GM21529 (cell line): Measurements from ENCODE around the gene COG3.

Experiments used
- ATAC-seq: cut with Tn5 transposase; IDR thresholded peaks from one replicate; pipeline ENCODE4 v1.9.1; 2021; ENCODE audit not compliant: unreplicated experiment

The COG3 gene

DNA sequence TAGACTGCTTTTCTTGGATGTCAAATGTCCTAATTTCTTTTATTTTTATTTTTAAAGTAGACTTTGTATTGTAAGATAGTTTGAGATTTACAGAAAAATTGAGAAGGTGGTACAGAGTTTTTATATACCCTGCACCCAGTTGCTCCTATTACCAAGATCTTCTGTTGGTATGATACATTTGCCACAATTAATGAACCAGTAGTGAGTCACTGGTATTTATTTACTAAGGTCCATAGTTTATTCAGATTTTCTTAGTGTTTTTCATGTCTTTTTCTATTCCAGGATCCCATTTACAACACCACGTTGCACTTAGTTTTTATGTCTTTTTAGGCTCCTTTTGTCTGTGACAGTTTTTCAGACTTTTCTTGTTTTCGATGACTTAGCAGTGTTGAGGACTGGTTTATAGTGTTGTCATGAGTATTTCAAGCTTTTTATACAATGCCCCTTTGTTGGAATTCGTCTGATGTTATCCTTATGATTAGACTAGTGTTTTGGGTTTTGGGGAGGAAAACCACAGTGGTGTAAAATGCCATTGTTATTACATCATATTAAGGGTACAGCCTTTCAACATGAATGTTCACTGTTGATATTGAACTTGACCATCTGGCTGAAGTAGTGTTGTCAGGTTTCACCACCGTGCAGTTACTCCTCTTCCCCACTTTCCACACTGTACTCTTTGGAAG, 35.9 kb downstream of the COG3 start:
- no peak for ATAC-seq

DNA sequence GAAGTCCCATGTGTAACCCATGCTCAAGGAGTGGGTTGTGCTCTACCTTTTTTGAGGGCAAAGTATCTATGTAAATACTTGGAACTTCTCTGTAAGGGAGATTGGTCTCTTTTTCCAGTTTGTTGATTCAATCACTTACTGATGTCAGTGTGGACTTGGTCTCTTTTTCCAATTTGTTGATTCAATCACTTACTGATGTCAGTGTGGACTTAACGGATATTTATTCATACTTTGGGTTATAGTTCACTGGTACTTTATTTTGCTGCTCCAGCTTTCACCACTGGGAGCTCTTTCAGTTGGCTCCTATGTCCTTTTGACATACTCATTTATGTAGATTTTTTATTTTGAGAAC, 36.4 kb downstream of the COG3 start:
- ATAC-seq = no peak

DNA sequence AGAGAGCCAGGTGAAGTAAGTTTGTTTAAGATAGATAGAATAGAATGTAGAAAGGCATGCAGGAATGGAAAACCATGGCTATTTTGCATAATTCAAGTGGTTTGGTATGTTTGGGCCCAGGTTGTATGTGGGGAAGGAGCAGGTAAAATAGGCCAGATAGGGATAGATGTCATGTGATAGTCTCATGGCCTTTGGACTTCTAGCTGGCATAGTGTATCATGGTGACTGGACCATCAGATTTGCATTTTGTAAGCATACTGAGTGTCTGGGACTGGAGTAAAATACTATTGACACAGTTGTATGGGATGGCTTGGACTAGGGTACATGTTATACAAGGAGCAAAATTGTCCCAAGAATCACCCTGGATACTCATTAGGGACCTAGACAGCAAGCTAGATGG, 38.9 kb downstream of the COG3 start:
- no peak for ATAC-seq

DNA sequence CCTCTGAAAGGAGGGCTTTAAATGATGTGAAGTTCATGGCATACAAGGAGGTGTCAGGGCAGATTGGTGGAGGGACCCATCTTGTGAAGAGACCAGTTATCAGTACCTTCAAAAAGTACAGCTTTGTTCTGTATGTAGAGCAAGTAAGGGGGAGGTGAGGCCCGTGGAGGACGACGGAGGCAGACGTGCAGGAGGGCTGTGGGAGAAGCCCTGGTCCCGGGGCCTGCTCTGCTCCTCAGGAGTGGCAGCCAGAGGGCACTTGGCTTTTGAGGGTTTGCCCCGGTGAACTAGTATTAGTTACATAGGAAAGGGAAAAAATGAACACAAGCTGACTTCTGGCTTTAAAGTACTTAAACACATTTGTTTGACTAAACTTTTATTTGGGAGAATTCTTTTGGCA, 42.1 kb downstream of the COG3 start:
- no peak for ATAC-seq

DNA sequence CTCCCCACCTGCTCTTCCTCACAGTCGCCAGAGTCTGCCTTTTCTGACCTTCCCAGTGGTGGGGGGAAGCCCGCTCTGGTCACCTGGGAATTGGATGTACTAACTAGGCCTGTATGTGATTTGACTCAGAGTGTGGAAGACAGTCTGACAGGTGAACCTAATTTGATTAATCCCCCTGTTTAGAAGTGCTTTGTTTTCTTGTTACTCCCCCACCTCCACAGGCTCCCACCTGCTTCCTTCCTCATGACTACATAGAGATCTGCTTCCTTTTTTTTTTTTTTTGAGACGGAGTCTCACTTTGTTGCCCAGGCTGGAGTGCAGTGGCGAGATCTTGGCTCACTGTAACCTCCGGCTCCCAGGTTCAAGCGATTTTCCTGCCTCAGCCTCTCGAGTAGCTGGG, 44.0 kb downstream of the COG3 start:
- ATAC-seq = no peak

DNA sequence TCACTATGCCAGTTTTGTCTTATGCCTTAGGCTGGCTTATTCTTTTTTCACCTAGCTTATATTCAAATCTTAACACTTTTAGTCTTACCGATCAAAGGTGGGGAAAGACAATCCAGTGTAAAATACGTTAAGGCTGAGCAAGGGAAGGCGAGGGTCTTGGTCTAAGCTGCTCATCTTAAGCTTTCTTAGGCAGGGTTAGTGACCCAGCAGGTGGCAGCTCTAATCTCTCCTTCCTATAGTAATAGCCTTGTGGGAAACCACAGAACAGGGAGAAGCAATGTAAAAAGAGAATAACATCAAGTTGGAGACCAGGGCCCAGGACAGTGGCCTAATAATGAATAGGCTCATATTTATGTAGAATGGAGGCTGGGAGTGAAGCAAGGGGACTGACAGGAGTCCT, 45.9 kb downstream of the COG3 start:
- no peak for ATAC-seq

DNA sequence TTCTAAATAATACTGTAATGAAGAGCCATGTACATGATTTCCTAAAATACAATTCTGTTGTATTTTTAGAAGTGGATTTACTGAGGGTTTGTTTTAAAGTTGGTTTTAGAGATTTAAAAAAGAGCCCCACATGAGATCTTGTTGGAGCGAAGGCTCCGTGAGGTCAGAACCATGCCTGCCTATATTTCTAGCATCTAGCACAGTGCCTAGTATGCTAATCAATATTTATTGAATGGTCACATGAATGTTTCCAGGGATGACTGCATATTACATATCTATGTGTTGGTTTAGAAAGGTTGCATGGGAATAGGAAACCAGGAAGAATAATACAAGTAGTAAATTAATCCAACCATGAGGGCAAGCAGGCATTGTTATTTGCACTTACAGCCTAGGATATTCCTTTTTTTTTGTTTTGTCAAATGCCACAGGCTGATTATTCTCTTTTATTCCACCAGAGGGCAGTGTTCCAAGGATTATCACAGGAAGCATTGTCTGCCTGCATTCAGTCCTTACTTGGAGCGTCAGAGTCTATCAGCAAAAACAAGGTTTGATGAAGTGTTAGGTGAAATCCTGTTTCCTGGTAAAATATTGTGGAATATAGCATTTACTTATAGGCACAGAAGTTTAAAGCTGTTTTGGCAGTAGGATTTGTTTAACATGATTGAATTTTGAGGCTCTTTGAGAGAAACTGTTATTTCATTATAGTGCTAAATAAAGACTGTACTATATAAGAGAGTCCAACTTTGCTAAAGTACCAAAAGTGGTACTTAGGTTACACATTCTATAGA, 46.8 kb downstream of the COG3 start:
- peak; percentile 71 for ATAC-seq

DNA sequence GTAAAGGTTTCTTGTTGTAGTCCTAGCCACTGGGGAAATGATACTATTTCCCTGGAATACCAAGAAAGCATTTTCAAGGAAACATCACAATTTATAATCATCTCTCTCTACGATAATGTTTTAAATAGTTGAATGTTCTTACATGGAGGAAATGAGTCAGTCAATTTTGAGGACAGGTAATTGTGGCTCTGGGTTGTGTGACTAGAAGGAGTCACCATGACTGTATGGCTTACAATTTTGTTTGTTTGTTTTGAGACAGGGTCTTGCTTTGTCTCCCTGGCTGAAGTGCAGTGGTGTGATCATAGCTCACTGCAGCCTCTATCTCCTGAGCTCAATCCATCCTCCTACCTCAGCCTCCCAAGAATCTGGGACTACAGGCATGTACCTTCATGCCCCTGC, 47.4 kb downstream of the COG3 start:
- ATAC-seq = no peak

DNA sequence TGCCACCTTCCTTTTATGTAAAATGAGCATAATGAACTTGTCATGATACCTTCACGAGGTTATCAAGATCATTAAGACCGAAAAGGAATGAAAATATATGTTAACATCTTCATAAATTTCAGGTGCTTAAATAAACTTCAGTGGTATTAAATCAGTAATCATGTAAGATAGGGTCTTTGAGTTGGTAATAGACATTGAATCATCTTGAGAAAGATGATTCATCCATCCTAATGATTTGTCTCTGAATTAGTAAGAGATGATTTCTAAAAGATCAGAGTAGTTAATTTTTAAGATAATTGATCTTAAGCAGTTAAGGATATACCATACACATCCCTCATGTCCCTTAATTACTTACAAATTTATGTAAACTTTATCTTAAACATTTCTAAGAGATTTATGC, 52.0 kb downstream of the COG3 start:
- ATAC-seq = no peak

DNA sequence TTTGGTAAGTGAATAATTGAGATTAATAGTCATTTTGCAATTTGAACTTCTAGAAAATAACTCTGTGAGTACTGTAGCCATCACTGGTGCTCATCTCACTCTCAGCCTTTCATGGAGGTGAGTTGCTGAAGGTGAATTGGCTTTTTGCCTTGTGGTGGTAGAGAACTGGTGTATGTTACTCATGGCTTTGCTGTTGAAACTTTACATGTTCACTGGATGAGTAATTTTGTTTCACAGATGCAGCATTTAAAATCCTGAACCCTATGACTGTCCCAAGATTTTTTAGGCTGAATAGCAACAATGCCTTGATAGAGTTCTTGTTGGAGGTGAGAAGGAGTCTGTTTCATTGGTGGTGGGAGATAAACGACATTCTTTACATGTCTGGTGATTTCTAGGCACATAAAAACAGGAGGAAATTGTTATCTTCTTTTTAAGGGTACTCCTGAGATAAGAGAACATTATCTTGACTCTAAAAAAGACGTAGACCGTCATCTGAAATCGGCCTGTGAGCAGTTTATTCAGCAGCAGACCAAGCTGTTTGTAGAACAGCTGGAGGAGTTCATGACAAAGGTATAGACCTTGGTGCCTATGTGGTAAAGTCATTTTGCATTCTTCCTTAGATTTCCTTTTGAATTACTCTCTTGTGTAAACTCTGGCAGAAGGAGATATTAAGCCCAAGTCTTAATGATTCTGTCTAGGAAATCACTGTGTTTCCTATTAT, 53.9 kb downstream of the COG3 start:
- ATAC-seq = no peak

DNA sequence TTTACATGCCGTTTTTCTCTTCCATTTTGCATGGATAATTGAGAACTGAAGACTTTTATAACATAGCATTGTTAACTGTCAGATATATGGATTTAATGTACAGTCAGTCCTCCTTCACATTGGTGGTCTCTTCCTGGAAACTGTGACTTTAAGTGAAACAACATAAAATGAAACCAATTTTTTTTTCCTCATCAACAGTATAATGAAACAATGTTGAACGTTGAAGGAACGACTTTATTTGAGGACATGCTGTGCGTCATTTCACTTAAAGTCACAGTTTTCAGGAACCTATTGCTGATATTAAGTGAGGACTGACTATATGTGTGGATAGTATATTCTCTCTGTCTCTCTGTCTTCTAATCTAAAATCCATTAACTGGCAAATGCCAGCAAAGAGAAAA, 54.8 kb downstream of the COG3 start:
- no peak for ATAC-seq

DNA sequence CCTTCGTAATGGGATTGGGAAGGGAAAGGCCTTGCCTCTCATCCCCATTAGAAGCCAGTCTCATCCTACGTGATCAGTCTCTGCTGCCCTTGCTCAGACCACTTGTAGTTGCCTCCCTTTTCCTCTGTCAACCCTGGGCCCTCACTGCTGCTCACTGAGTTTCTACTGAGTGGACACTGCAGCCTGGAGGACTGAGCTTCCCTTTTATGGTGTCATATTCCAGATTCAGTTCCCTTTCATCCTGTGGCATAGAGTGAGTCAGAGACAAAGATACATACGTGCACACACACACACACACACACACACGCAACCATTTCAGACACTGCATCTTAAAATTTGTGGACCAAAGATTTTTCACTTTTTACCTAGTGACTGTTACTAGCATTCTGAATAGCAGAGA, 56.6 kb downstream of the COG3 start:
- no peak for ATAC-seq

DNA sequence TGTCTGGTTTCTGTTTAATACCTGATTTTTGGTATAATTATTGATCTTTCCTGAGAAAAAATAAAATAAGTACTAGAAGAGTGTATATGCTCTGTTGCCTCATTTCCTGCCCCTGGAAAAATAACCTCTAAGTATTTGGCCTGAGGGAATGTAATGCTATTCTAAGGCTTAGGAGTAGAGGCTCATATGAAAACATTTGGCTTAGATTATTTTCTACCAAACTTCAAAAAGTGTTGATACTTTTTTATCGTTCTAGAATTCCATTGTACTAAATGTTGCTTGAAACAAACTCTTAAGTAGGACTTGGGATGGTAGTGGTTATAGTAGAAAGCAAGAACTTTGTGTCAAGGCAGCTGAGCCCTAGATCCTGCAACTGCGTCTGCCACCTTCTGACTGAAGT, 57.8 kb downstream of the COG3 start:
- no peak for ATAC-seq

DNA sequence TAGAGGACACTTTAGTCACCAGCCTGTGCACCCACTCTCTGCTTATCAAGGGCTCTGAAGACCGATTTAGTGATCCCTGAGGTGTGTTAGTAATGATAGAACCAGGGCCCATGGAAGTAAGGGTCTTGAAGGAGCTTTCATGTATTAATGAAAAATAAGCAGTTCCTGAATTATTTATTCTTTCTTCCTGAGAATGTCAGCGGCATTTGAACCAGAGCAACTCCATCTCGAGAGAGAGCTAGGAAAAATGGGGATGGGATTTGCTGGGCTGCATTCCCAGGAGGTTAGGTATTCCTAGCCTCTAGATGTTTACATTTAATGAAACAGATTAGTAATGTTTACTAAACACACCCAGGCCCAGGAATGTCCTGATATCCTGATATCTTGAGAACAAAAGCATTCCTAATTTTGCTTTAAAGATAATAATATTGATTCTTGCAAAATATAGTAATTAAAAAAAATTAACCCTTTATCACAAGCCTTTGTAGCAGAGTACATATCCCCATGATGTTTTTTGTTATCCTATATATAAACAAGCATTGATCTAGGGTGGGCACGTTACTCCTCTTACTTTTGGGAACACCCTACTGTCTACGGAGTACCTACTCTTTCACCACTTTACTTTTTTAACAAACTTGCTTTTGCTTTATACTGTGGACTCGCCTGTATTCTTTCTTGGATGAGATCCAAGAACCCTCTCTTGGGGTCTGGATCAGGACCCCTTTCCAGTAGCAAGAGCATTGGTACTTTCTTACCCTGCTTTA, 63.1 kb downstream of the COG3 start:
- ATAC-seq = no peak

DNA sequence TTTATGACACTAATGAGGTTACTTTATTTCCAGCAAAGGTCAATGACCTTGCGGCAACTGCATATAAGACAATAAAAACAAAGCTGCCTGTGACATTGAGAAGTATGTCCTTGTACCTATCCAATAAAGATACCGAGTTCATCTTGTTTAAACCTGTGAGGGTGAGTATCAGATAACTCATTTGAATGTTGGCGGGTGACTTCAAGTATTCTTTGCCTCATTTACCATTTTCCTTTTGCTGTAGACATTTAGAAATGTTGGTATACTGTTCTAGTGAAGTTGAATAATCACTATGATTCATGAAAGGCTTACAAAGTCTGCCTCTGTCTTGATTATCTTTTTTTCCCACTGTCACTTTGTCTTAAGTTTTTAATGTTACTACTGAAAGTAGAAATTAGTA, 65.0 kb downstream of the COG3 start:
- ATAC-seq = no peak

DNA sequence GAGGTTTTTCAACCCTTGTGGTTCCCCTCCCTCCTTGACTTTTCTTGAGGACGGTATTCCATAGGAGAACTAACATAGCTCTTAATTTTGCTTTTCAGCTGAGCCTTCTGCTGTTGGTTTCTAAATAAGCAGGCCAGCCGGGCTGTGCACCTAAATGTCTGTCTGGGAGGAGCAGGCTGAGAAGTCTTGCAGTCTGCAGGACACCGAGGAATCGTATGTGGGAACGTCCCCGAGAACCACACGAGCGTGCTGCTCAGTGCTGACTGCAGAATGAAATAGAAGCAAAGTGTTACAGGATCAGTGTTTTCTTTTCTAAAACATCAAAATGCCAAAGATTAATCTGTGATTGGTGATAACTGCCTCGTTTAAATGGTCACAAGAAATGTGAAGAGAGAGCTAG, 69.9 kb downstream of the COG3 start:
- no peak for ATAC-seq

DNA sequence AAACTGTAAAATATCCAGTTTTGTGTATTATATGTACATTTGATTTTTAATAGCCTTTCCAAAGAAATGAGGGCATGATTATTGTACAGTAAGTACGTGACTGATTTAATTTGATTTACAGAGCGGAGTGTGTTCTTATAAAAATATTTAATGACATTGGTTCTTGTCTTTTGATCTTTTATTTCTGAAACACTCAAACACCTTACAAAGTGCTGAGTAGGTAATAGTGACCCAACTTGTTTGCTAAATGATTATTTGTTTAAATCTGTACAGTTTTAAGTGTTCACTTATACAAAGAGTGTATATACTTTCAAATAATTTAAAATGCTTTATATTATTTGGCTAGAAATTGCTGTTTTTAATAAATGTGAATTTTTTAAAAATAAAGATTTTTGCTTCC, 71.5 kb downstream of the COG3 start:
- ATAC-seq = no peak

DNA sequence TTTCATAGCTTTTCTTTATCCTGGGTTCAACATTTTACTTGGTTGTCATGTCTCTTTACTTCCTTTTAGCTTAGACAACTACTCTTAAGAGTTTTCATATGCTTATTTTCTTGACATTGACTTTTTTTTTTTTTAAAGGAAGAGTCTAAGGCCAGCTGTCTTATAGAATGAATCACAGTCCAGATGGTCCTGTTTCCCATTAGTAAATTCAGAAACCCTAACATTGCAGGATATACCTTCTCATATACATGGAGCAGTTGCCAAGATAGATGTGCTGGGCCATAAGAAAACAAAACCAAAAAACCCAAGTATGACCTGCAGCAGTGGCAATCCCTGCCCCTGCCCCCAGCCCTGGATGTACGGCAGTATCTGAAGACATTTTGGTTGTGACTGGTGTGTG, 72.8 kb downstream of the COG3 start:
- ATAC-seq = no peak

DNA sequence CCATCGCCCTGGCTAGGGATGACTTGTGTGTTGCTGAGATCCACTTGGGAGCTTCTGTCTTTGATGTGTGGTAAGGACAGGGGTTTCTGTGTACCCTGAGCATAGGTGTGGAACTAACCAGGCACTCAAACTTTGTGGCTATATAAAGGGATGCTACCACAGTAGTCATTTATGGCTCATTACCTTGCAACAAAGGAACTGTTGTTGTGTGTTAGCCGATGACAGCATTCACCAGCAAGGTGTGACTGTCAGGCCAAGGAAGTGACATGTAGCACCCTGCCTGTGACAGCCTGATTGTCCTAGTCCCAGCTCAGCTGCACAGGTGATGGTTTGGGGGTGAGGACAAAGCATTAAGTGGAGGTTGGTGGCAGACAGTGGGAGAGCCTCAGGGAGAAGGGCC, 73.6 kb downstream of the COG3 start:
- no peak for ATAC-seq

DNA sequence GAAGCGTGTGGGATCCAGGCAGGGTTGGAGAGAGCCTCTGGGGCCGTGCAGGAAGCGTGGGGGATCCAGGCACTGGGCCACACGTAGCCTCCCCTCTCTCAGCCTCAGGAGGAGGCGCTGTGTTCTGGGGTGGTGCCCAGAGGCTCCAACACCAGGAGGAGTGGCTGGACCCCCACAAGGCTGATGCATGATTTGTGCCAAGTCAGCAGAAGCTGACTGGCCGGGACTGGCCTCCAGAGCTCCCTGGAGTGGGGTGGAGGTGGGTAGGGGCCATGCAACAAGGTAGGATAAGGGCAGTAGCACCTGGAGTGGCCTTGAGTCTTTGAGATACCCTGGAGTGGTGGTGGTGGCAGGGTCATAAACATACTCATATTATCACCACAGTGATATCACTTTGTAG, 75.5 kb downstream of the COG3 start:
- ATAC-seq = no peak

DNA sequence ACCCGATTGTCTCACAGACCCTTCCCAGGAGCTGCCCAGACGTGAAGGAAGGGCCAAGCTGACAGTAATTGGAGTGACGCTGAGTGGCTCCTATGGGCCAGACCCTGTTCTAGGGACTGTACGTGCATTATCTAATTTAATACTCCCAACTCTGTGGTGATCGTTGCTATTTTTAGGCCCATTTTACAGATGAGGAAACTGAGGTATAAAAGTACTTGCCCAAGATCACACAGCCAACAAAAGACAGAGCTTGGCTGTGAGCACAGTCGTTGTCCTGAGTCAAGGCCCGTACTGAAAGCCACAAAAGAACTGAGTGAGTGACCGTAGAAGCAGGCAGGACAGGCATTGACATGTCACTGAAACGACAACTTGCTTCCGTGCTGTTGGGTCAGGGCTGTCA, 76.1 kb downstream of the COG3 start:
- ATAC-seq = no peak

DNA sequence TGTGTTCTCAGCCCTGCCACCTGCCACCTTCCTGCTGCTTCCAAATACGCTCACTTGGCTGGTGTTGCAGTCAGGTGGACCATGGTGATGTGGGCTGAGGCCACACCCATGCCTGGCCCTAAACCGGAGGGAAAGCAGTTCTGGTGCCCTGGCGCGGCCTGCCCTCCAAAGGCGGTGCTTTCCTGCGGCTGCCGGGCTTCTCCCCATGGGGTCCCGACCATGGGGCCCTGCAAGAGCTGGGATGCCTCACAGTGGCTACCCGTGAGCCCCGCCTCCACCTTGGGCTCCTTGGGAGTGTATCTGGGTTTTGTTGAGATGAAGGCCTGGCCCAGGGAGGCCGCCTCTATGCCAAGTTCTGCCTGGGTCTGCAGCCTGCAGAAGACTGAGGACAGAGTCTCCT, 77.1 kb downstream of the COG3 start:
- ATAC-seq = no peak
